Measurements from ENCODE around the gene ZBTB7C. TPM values are rescaled to one million over a fixed set of nuclear protein-coding genes. Genes with fewer than 3 reads are reported as not detected.
A peak's percentile ranks its signal among the peaks of the same experiment; 100 is the strongest.

ZBTB7C gene
- total and polyA plus RNA-seq, 2 experiments from 2014 or later: 2.3 to 5.5 TPM

GRCh38 chr18:48142353-48142752 is 266.8 kb downstream of the ZBTB7C start:
- Histone ChIP-seq H3K9me3 (ENCODE audit: low read depth) (no peaks in the 10 kb centered on the region), H3K27me3 (peaks cover 20% of the 10 kb centered on the region), H3K27ac (no peak overlapping the region), H3K4me3 (no peak overlapping the region), H3K36me3 (no peaks in the 10 kb centered on the region), H3K4me1 (ENCODE audit: low read depth) (no peaks in the 10 kb centered on the region)
- no peak for DNase-seq (ENCODE audit: low read depth in 1 of 2, low spot score in 1 of 2)
- TF ChIP-seq CTCF (IDR thresholded peaks at IDR 0.05; ENCODE audit: low read depth, low read length): no peak

DNA sequence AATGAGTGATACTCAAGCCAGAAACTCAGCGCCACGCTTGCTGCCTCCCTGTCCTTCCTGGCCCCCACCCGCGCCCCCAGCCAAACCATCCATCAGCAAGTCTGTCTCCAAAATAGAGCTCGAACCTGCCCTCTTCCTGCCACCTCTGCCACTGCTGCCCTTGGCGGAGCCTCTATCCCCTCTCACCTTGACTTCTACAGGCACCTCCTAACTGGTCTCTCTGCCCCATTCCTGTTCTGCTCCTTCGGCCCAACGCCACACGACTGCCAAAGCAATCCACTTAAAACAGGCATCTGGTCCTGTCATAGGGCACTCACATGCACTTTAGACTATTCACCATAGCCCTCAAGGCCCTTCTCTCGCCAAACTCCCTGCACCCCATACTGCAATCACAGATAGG is 268.5 kb downstream of the ZBTB7C start:
- H3K9me3 ChIP-seq (ENCODE audit: low read depth): no peaks in the 10 kb centered on the region
- no peak for DNase-seq (ENCODE audit: low read depth in 1 of 2, low spot score in 1 of 2)
- no peak overlapping the region for H3K27ac ChIP-seq
- peaks cover 4% of the 10 kb centered on the region for H3K4me1 ChIP-seq (ENCODE audit: low read depth)
- H3K27me3 ChIP-seq: peaks cover 36% of the 10 kb centered on the region
- H3K36me3 ChIP-seq: no peaks in the 10 kb centered on the region
- TF ChIP-seq CTCF (IDR thresholded peaks at IDR 0.05; ENCODE audit: low read depth, low read length): no peak
- H3K4me3 ChIP-seq: no peak overlapping the region

- H3K4me3 ChIP-seq: no peak overlapping the region
- no peak overlapping the region for H3K27ac ChIP-seq
- H3K27me3 ChIP-seq: peaks cover 46% of the 10 kb centered on the region
- no peaks in the 10 kb centered on the region for H3K36me3 ChIP-seq
- H3K9me3 ChIP-seq (ENCODE audit: low read depth): no peaks in the 10 kb centered on the region
- peaks cover 4% of the 10 kb centered on the region for H3K4me1 ChIP-seq (ENCODE audit: low read depth)
- TF ChIP-seq CTCF (IDR thresholded peaks at IDR 0.05; ENCODE audit: low read depth, low read length): no peak
- peak in 1 of 2 donors; percentile 46 for DNase-seq (ENCODE audit: low read depth in 1 of 2, low spot score in 1 of 2)
Observed at GRCh38 chr18:48139431-48140347, 269.5 kb downstream of the ZBTB7C start.

- no peak overlapping the region for H3K4me3 ChIP-seq
- peaks cover 54% of the 10 kb centered on the region for H3K27me3 ChIP-seq
- TF ChIP-seq CTCF (IDR thresholded peaks at IDR 0.05; ENCODE audit: low read depth, low read length): no peak
Observed at GRCh38 chr18:48138660-48139430, 270.3 kb downstream of the ZBTB7C start.

DNA sequence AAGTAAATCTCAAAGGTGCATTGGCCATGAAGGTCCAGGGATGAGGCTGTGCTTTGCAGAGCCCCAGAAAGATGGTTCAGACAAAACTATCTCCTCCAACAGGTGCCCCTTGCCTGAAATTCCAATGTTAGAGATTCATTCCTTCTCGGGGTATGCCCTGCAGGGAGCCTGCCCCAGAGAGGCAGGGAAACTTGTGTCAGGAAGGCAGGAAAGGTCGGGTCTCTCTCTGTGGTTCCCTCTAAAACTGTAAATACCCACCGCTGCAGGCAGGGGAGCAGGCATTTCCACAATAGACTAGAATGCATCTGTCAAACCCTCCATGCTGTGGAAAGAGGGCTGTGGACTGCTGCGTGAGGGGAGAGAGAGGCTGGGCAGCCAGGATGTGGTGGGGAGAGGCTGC is 271.0 kb downstream of the ZBTB7C start:
- no peaks in the 10 kb centered on the region for H3K9me3 ChIP-seq (ENCODE audit: low read depth)
- no peak for DNase-seq (ENCODE audit: low read depth in 1 of 2, low spot score in 1 of 2)
- TF ChIP-seq CTCF (IDR thresholded peaks at IDR 0.05; ENCODE audit: low read depth, low read length): no peak
- H3K4me3 ChIP-seq: no peak overlapping the region
- H3K27me3 ChIP-seq: peaks cover 56% of the 10 kb centered on the region
- peaks cover 4% of the 10 kb centered on the region for H3K4me1 ChIP-seq (ENCODE audit: low read depth)
- H3K36me3 ChIP-seq: no peaks in the 10 kb centered on the region
- no peak overlapping the region for H3K27ac ChIP-seq

More at GRCh38 chr18:48138660-48139430, 270.3 kb downstream of the ZBTB7C start:
- no peak overlapping the region for H3K27ac ChIP-seq
- peaks cover 4% of the 10 kb centered on the region for H3K4me1 ChIP-seq (ENCODE audit: low read depth)
- no peaks in the 10 kb centered on the region for H3K9me3 ChIP-seq (ENCODE audit: low read depth)
- no peaks in the 10 kb centered on the region for H3K36me3 ChIP-seq
- no peak for DNase-seq (ENCODE audit: low read depth in 1 of 2, low spot score in 1 of 2)

Data from cardiac muscle cell (in vitro differentiated cells and primary cell).